Hepatocyte (in vitro differentiated cells): ENCODE data around the gene CGB2. TPM values are rescaled to one million over a fixed set of nuclear protein-coding genes. Genes with fewer than 3 reads are reported as not detected.
A peak's percentile ranks its signal among the peaks of the same experiment; 100 is the strongest.
"Not testable (repeated sequence)": the region's sequence is repeated elsewhere in the genome, so short reads cannot be mapped to it uniquely, and the experiment has no call there.

Source experiments
- DNase-seq: peaks from one replicate; pipeline ENCODE4 v3.0.0-alpha.2; 2016; ENCODE audit warnings: low spot score
- H2AFZ ChIP-seq: fragments of 200-600 bp; sonication (generic); 2 replicates; pipeline ENCODE4 v1.6.0; 2016; ENCODE audit warnings: antibody characterized with exemption, mild to moderate bottlenecking
- H3K27ac ChIP-seq: fragments of 200-600 bp; sonication (generic); 2 replicates; pipeline ENCODE4 v1.5.1; 2016; ENCODE audit warnings: mild to moderate bottlenecking
- H3K27me3 ChIP-seq: fragments of 200-600 bp; sonication (generic); 2 replicates; pipeline ENCODE4 v1.6.1; 2016
- H3K36me3 ChIP-seq: fragments of 200-600 bp; sonication (generic); replicated peaks from 2 replicates; pipeline ENCODE4 v1.5.1; 2016; ENCODE audit warnings: low read depth; ENCODE audit not compliant: insufficient read depth
- H3K4me1 ChIP-seq: fragments of 200-600 bp; sonication (generic); 2 replicates; pipeline ENCODE4 v1.5.1; 2016; ENCODE audit warnings: mild to moderate bottlenecking, moderate library complexity; ENCODE audit not compliant: insufficient read depth
- H3K4me2 ChIP-seq: fragments of 200-600 bp; sonication (generic); 2 replicates; pipeline ENCODE4 v1.6.0; 2016
- H3K4me3 ChIP-seq: fragments of 200-600 bp; sonication (generic); 2 replicates; pipeline ENCODE4 v1.5.1; 2016; ENCODE audit warnings: mild to moderate bottlenecking
- H3K79me2 ChIP-seq: fragments of 200-600 bp; sonication (generic); 2 replicates; pipeline ENCODE4 v1.6.0; 2017; ENCODE audit warnings: mild to moderate bottlenecking
- H3K9me2 ChIP-seq: fragments of 200-600 bp; sonication (generic); replicated peaks from 2 replicates; pipeline ENCODE4 v1.6.0; 2017; ENCODE audit warnings: mild to moderate bottlenecking; ENCODE audit not compliant: insufficient read depth
- H3K9me3 ChIP-seq: fragments of 200-600 bp; sonication (generic); 2 replicates; pipeline ENCODE4 v1.5.1; 2016; ENCODE audit warnings: low read depth, mild to moderate bottlenecking
- H4K20me1 ChIP-seq: fragments of 200-600 bp; sonication (generic); 2 replicates; pipeline ENCODE4 v1.6.0; 2016; ENCODE audit warnings: mild to moderate bottlenecking; ENCODE audit not compliant: insufficient read depth, poor library complexity, severe bottlenecking
- CTCF ChIP-seq: fragments of 200-600 bp; sonication (generic); IDR thresholded peaks from 2 replicates; pipeline ENCODE4 v1.5.1; 2016; ENCODE audit warnings: antibody characterized with exemption, mild to moderate bottlenecking; ENCODE audit not compliant: poor library complexity
- EZH2 ChIP-seq: fragments of 200-600 bp; sonication (generic); IDR thresholded peaks from 2 replicates; pipeline ENCODE4 v1.6.1; 2016; ENCODE audit warnings: antibody characterized with exemption, mild to moderate bottlenecking, borderline replicate concordance
- EZH2phosphoT487 ChIP-seq: fragments of 200-600 bp; sonication (generic); IDR thresholded peaks from one replicate; pipeline ENCODE4 v1.6.1; 2018; ENCODE audit warnings: antibody characterized with exemption, mild to moderate bottlenecking, low read depth, moderate library complexity; ENCODE audit not compliant: unreplicated experiment, severe bottlenecking
- WGBS: methylation state at CpG from one replicate; pipeline ENCODE4 v1.1.6; 2016; ENCODE audit warnings: low lambda C conversion rate; ENCODE audit errors: missing lambda C conversion rate; 5-methylcytosine and 5-hydroxymethylcytosine counted together
- polyA plus RNA-seq: library from polyadenylated mRNA; unstranded; fragments of >200 nt; fragmentation: Nextera tagmentation; extraction: Ambion mirVana; gene quantifications from 2 replicates; pipeline ENCODE4 v1.2.1, GENCODE V29; 2016
- total RNA-seq: library from RNA; depleted of rRNA; stranded (reverse); fragments of >200 nt; gene quantifications from 2 replicates; pipeline ENCODE4 v1.2.3, GENCODE V29; 2014

Gene CGB2
- total and polyA plus RNA-seq, 2 experiments from 2014 or later = not detected

GRCh38 chr19:49073514-49074378, 42.1 kb downstream of the CGB2 start:
- TF ChIP-seq EZH2 (no peak), CTCF (no peak)
- H3K36me3 ChIP-seq = no peaks in the 10 kb centered on the region
- no peak overlapping the region for H2AFZ ChIP-seq
- WGBS = 75% methylated on average over 22 of the region's 23 CpGs
- H3K4me1 ChIP-seq = no peaks in the 10 kb centered on the region
- no peak for DNase-seq
- H3K4me2 ChIP-seq = no peak overlapping the region
- no peaks in the 10 kb centered on the region for H3K9me2 ChIP-seq
- H3K27me3 ChIP-seq = peaks cover 43% of the 10 kb centered on the region
- H3K9me3 ChIP-seq = no peaks in the 10 kb centered on the region
- no peaks in the 10 kb centered on the region for H3K79me2 ChIP-seq
- no peaks in the 10 kb centered on the region for H4K20me1 ChIP-seq
- no peak overlapping the region for H3K27ac ChIP-seq
- H3K4me3 ChIP-seq = no peak overlapping the region

DNA sequence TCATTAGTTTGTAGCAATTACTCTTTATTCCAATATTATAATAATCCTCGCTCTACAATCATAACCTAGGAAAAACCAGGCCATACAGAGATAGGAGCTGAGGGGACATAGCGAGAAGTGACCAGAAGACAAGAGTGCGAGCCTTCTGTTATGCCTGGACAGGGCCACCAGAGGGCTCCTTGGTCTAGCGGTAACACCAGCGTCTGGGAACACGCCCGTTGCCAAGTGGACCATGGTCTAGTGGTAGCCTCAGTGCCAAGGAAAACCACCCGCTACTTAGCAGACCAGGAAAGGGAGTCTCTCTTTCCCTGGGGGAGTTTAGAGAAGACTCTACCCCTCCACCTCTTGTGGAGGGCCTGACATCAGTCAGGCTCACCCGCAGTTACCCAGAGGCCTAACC, 43.2 kb downstream of the CGB2 start:
- not testable (repeated sequence) for H3K4me3 ChIP-seq, H2AFZ ChIP-seq, H3K36me3 ChIP-seq, H3K27ac ChIP-seq, H3K4me1 ChIP-seq, H3K79me2 ChIP-seq, H3K9me3 ChIP-seq, H4K20me1 ChIP-seq, H3K4me2 ChIP-seq, H3K9me2 ChIP-seq
- H3K27me3 ChIP-seq = peaks cover 35% of the 10 kb centered on the region
- peak; percentile 60 for DNase-seq
- TF ChIP-seq CTCF = peak; percentile 63
- 21% methylated on average over 9 of the region's 9 CpGs for WGBS

DNA sequence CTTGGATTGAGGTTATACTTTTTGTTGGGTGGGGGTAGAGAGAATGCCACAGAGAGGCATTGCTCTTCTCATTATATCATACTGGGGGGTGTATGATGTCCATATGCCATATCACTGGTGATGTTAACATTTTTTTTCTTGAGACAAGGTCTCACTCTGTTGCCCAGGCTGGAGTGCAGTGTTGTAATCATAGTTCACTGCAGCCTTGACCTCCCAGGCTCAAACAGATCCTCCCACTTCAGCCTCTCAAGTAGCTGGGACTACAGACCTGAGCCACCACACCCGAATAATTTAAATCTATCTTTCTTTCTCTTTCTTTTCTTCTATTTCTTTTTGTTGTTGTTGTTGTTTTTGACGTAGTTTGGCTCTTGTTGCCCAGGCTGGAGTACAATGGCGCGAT, 48.7 kb downstream of the CGB2 start:
- H2AFZ ChIP-seq = no peak overlapping the region
- no peaks in the 10 kb centered on the region for H3K36me3 ChIP-seq
- no peak for TF ChIP-seq CTCF
- no peak for TF ChIP-seq EZH2
- no peak for TF ChIP-seq EZH2phosphoT487
- H3K9me2 ChIP-seq = no peaks in the 10 kb centered on the region
- no peak overlapping the region for H3K27ac ChIP-seq
- peaks cover 4% of the 10 kb centered on the region for H3K4me1 ChIP-seq
- H3K79me2 ChIP-seq = peaks cover under 1% of the 10 kb centered on the region
- no peak for DNase-seq
- H4K20me1 ChIP-seq = no peaks in the 10 kb centered on the region
- 89% methylated on average over 4 of the region's 4 CpGs for WGBS
- H3K4me3 ChIP-seq = no peak overlapping the region
- no peaks in the 10 kb centered on the region for H3K27me3 ChIP-seq
- H3K9me3 ChIP-seq = no peaks in the 10 kb centered on the region
- H3K4me2 ChIP-seq = no peak overlapping the region
